HG02852 (cell line): ENCODE measurements around the gene SPDYE16.
"Not testable (repeated sequence)": the region's sequence is repeated elsewhere in the genome, so short reads cannot be mapped to it uniquely, and the experiment has no call there.

Experiments used
- ATAC-seq: cut with Tn5 transposase; IDR thresholded peaks from one replicate; pipeline ENCODE4 v1.9.1; 2021; ENCODE audit warnings: mild to moderate bottlenecking, moderate library complexity; ENCODE audit not compliant: unreplicated experiment

SPDYE16 gene, protein sequence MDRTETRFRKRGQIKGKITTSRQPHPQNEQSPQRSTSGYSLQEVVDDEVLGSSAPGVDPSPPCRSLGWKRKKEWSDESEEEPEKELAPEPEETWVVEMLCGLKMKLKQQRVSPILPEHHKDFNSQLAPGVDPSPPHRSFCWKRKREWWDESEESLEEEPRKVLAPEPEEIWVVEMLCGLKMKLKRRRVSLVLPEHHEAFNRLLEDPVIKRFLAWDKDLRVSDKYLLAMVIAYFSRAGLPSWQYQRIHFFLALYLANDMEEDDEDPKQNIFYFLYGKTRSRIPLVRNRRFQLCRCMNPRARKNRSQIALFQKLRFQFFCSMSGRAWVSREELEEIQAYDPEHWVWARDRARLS

GRCh38 chr7:76543197-76543596 is at the start of gene SPDYE16:
TSS of gene SPDYE16 (minus strand) at chr7:76543297. CDS start at chr7:76541459, 1,838 bp downstream.
- ATAC-seq = not testable (repeated sequence)

DNA sequence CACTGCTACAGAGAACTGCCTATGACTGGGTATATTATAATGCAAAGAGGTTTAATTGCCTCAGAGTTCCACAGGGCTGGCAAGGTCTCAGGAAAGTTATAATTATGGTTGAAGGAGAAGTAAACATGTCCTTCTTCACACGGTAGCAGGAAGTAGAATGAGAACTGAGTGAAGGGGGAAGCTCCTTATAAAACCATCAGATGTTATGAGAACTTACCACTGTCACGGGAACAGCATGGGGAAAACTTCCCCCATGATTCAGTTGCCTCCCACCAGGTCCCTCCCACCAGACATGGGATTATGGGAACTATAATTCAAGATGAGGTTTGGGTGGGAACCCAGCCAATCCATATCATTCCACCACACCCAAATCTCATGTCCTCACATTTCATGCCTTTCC is 49.6 kb upstream of the SPDYE16 start:
- ATAC-seq = not testable (repeated sequence)

- ATAC-seq = peak; percentile 79
Observed at GRCh38 chr7:76591602-76592304, 48.7 kb upstream of the SPDYE16 start.

DNA sequence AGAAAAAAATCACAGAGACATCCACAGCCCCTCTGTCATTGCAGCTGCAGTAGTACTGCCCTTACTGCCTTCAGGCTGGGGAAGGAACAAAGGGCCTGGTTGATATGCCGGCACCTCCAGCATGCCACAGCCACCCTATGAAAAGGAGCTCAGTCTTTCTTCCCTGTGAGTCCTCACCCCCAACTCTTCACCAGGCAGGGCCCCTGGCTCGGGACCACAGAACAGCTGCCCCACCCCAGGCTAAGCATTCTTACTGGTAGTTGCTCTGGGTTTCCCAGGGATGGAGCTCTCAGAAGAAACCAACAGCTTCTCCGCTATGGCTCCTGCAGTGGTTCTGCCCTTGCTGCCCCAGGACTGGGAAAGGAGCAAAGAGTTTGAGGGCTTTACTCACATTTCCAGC is 47.9 kb upstream of the SPDYE16 start:
- not testable (repeated sequence) for ATAC-seq

DNA sequence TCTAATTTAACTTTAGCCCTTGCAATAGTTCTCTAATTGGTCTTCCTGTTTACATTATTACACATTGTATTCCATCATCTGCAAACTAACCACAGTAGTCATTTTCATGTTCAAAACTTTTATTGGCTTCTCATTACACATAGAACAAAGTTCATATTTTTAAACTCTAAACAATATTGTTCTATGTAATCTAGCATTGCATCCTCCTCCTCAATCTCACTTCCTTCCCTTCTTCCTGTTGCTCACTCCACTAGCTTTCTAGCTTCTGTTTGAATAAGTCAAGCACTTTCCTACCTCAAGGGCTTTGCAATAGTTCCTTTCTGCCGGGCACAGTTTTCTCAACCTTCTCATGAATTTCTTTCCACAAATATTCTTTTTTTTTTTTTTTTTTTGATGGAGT is 45.5 kb upstream of the SPDYE16 start:
- not testable (repeated sequence) for ATAC-seq

DNA sequence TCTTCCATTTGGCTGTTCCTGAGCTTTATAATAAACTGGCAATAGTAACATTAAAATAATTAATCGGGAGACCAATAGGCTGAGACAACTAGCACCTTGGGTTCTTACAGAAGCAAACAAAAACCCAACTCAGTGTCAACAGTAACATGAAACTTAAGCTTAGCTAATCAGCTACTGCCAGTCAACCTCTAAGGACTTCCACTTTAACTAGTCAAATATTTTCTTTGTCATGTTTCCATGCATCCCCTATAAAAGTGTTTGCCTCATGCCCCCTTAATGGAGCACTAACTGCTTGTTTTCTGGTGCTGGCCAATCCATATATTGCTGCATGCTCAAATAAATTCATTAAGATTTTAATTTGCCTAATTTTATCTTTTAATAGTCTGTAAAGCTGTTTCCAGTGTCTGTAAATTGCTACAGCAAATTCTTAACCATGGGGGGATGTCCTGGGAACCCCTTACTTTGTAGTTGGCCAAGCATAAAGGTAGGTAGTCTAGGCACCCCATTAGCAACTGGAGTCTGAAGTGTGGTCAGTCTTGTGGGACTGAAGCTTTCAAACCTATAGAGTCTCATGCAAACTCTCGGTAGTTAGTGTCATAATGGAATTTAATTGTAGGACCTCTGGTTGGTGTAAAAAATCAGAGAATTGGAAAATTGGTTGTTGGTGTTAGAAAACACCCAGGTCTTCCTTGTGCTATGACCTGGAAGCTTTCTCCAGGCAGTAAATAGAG is 43.7 kb upstream of the SPDYE16 start:
- not testable (repeated sequence) for ATAC-seq

DNA sequence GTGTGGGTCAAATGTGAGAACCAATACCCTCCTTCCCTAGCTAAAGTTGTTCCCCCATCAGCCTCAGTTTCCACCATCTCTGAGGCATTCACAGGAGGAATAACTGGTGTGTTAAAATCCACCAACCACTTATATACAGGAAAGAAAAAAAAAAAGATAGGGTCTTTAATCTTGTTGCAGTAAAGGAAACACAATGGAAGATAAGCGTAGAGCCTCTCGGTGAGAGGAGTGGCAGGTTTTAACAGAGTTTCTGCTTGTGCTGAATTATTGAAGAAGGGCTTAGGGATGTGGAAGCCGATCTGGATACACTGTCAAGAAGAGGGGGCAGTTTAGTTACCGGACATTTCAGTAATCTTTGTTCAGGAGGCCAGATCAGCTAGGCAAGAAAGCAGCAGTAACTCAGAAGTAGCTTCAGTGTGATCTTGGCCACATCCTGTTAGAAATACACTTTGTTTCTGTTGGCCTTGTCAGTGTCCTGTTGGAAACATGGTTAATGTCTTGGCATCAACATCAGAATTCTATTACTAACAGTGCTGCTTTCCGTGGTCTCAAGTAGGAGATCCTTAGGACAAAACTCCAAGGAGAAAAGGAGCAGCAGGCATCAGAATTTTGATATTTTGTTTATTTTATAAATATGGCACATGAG is 40.7 kb upstream of the SPDYE16 start:
- not testable (repeated sequence) for ATAC-seq

- not testable (repeated sequence) for ATAC-seq
Observed at GRCh38 chr7:76582848-76583631, 39.9 kb upstream of the SPDYE16 start.

- not testable (repeated sequence) for ATAC-seq
Observed at GRCh38 chr7:76575919-76576655, 33.0 kb upstream of the SPDYE16 start.

- ATAC-seq = not testable (repeated sequence)
Observed at GRCh38 chr7:76575431-76575830, 32.3 kb upstream of the SPDYE16 start.

DNA sequence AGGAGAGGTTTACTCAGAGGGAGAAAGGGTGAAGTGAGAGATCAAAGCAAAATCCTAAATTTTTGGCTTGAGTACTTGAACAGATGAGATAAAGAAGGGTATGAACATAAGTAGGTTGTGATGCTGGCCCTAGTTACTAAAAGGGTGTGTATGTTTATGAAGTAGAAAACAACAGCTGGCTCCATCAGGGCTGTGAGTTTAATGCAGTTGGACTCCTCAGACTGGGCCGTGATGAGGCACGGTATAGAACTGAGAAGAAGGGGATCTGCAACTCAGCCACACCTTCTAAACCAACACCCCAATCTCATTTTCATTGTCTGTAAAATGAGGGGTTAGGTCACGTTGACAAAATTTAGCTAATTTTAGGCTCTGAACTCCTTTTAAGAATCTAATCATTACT is 29.2 kb upstream of the SPDYE16 start:
- not testable (repeated sequence) for ATAC-seq

- ATAC-seq = not testable (repeated sequence)
Observed at GRCh38 chr7:76570324-76570775, 27.3 kb upstream of the SPDYE16 start.

DNA sequence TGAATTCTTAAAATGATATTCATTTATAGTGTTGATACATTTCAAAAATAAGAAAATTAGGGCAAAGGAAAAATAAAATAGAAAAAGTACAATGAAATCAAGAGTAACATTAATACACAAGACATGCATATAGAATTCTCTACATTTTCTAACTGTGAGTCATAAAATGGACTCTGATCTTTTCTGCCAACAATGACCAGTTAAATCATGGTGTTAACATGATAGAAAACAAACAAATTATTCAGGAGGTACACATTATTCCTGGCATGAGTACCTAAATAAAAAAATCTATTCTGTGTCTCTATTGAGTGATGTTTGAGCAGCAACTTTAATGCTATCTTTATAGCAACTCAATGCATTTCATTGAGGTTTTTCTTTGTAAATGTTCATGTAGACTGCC is 25.6 kb upstream of the SPDYE16 start:
- ATAC-seq = not testable (repeated sequence)

- ATAC-seq = not testable (repeated sequence)
Observed at GRCh38 chr7:76567753-76568152, 24.7 kb upstream of the SPDYE16 start.

DNA sequence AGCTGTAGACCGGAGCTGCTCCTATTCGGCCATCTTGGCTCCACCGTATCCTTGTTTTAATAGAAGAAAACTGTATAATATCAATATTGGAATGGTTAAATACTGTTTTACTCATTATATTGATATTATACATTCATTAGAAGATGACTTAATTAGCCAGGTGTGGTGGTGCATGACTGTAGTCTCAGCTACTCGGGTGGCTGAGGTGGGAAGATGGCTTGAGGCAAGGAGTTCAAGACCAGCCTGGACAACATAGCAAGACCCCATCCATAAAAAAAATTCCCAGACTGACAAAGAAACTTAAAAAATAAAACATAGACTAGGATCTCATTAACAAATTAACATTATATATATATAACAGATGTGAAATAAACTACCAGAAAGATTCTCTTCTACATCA is 24.2 kb upstream of the SPDYE16 start:
- not testable (repeated sequence) for ATAC-seq

DNA sequence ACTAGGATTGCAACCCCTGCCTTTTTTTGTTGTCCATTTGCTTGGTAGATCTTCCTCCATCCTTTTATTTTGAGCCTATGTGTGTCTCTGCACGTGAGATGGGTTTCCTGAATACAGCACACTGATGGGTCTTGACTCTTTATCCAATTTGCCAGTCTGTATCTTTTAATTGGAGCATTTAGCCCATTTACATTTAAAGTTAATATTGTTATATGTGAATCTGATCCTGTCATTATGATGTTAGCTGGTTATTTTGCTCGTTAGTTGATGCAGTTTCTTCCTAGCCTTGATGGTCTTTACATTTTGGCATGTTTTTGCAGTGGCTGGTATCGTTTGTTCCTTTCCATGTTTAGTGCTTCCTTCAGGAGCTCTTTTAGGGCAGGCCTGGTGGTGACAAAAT is 21.9 kb upstream of the SPDYE16 start:
- ATAC-seq = not testable (repeated sequence)

- not testable (repeated sequence) for ATAC-seq
Observed at GRCh38 chr7:76561342-76561741, 18.2 kb upstream of the SPDYE16 start.

DNA sequence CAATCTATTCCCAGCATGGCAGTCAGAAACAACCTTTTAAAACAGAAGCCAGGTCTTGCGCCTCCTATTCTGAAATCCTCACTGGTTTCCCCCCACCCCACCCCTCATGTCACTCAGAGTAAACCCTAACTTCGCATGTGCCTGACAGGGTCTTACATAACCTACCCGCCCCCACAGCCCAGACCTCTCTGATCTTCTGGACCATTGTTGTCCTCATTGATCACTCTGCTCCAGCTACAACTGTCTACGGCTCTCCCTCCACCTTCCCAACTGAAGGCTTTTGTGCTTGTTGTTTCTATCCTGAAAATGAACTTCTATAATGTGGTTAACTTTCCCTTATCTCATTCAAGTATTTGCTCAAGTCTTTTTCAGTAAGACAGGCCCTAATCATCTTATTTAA is 17.1 kb upstream of the SPDYE16 start:
- not testable (repeated sequence) for ATAC-seq

GRCh38 chr7:76559685-76560084 is 16.6 kb upstream of the SPDYE16 start:
- ATAC-seq = not testable (repeated sequence)
